NCI-H748 treated with DMSO at 0.1 percent for 48 hours (cell line): ENCODE data around the gene VPS13A.

Experiments
- DNase-seq: peaks from one replicate; lab custom pipeline; 2025; lab: John Stamatoyannopoulos, UW

VPS13A gene

GRCh38 chr9:77457916-77458592 lies 280.7 kb downstream of the VPS13A start:
- DNase-seq = peak; percentile 70

- no peak for DNase-seq
Observed at GRCh38 chr9:77460938-77461337, 283.6 kb downstream of the VPS13A start.

GRCh38 chr9:77462066-77462465 lies 284.7 kb downstream of the VPS13A start:
- no peak for DNase-seq

- no peak for DNase-seq
Observed at GRCh38 chr9:77463151-77463550, 285.8 kb downstream of the VPS13A start.

GRCh38 chr9:77464661-77465060 lies 287.3 kb downstream of the VPS13A start:
- DNase-seq = no peak

GRCh38 chr9:77469515-77470231 lies 292.3 kb downstream of the VPS13A start:
- no peak for DNase-seq
